CD4-positive, alpha-beta T cell (primary cell): ENCODE results near the gene TIGD1. TPM values are rescaled to one million over a fixed set of nuclear protein-coding genes. Genes with fewer than 3 reads are reported as not detected.

Experiments used
- ATAC-seq: fragments of 200-7000 bp; cut with Tn5 transposase; one replicate; pipeline ENCODE4 v1.10.0; 2022; ENCODE audit warnings: mild to moderate bottlenecking; ENCODE audit not compliant: poor library complexity
- CTCF ChIA-PET: fragments of 350-600 bp; sonication (Branson Sonifier 250); formaldehyde crosslinking; loops from one replicate; lab custom pipeline; 2021; ENCODE audit warnings: antibody characterized with exemption, inconsistent platforms; lab: Charles Lee
- POLR2A ChIA-PET: fragments of 350-600 bp; sonication (Branson Sonifier 250); formaldehyde crosslinking; loops from one replicate; lab custom pipeline; 2021; ENCODE audit warnings: antibody characterized with exemption, inconsistent platforms; lab: Charles Lee
- DNase-seq, 14 experiments: peaks; one replicate each; pipeline ENCODE4 v3.0.0-alpha.2; 2013 to 2020; ENCODE audit warnings: mixed read lengths in 2 of 14
- H3K27ac ChIP-seq, 2 donors: one replicate each; pipeline versions ENCODE4 v1.5.1 to v1.7.0; 2013; ENCODE audit warnings: low read length in 2 of 2, low read depth in 1 of 2, mild to moderate bottlenecking in 1 of 2
- H3K27me3 ChIP-seq, 2 experiments: 1 replicate in 1 of 2; 2 replicates in 1 of 2; pipeline versions ENCODE4 v1.6.1 to v1.7.0; 2013; ENCODE audit warnings: low read length in 2 of 2, control low read depth in 1 of 2, mild to moderate bottlenecking in 1 of 2, moderate library complexity in 1 of 2; ENCODE audit not compliant: insufficient read depth in 2 of 2, control insufficient read depth in 1 of 2
- H3K36me3 ChIP-seq: one replicate; pipeline ENCODE4 v1.6.1; 2013; ENCODE audit warnings: low read length, control low read depth; ENCODE audit not compliant: insufficient read depth
- H3K4me1 ChIP-seq: one replicate; pipeline ENCODE4 v1.6.1; 2013; ENCODE audit warnings: low read length, control low read depth; ENCODE audit not compliant: insufficient read depth
- H3K4me3 ChIP-seq: one replicate; pipeline ENCODE4 v1.5.1; 2013; ENCODE audit warnings: mild to moderate bottlenecking, low read length, moderate library complexity
- H3K9me3 ChIP-seq, 2 experiments: 1 replicate in 1 of 2; 2 replicates in 1 of 2; pipeline versions ENCODE4 v1.6.1 to v1.7.0; 2013; ENCODE audit warnings: low read length in 2 of 2, mild to moderate bottlenecking in 2 of 2, control low read depth in 1 of 2, moderate library complexity in 1 of 2; ENCODE audit not compliant: control insufficient read depth in 1 of 2, insufficient read depth in 1 of 2
- H3K27ac Mint-ChIP-seq: one replicate; pipeline ENCODE4 v1.8.0; 2020; ENCODE audit warnings: mixed read lengths
- H3K27me3 Mint-ChIP-seq: one replicate; pipeline ENCODE4 v1.8.0; 2021; ENCODE audit warnings: mixed read lengths
- H3K36me3 Mint-ChIP-seq: one replicate; pipeline ENCODE4 v1.8.0; 2021; ENCODE audit warnings: low read depth, mixed read lengths
- H3K4me1 Mint-ChIP-seq: one replicate; pipeline ENCODE4 v1.8.0; 2021; ENCODE audit warnings: low read depth, mixed read lengths
- H3K4me3 Mint-ChIP-seq: one replicate; pipeline ENCODE4 v1.8.0; 2020; ENCODE audit warnings: mild to moderate bottlenecking, mixed read lengths
- H3K9me3 Mint-ChIP-seq: one replicate; pipeline ENCODE4 v1.8.0; 2020; ENCODE audit warnings: mixed read lengths
- intact Hi-C, 2 experiments: fragments of 100-400 bp; cut with DNase I in 1 of 2; cut with micrococcal nuclease in 1 of 2; formaldehyde crosslinking; loops; one replicate each; pipeline versions ENCODE4 v1.15.1 to v1.9.0; 2023 to 2025; cut with DNase I, micrococcal nuclease
- total RNA-seq, 174 experiments: library from RNA in 2 of 174; stranded (reverse) in 2 of 174; gene quantifications; one replicate each; pipeline ENCODE4 v1.2.3 and lab custom pipeline; 2021 to 2026
- TF ChIP-seq, protein P1 (sequence below): fragments of 200-600 bp; IDR thresholded peaks from one replicate; pipeline ENCODE4 v1.8.0; 2022; ENCODE audit warnings: antibody characterized with exemption, mild to moderate bottlenecking

TIGD1 gene
- total RNA-seq, 2 experiments from 2014 or later, result 22.1 to 22.2 TPM

- H3K36me3 Mint-ChIP-seq, result no peaks in the 10 kb centered on the region
- peaks cover 27% of the 10 kb centered on the region for H3K27me3 Mint-ChIP-seq
- POLR2A ChIA-PET, result no interaction called here
- Histone ChIP-seq H3K36me3 (no peaks in the 10 kb centered on the region), H3K4me1 (no peaks in the 10 kb centered on the region), H3K27ac (no peak overlapping the region), H3K9me3 (no peaks in the 10 kb centered on the region), H3K27me3 (peaks cover under 1 to 5% of the 10 kb centered on the region in 2 experiments), H3K4me3 (no peak overlapping the region)
- H3K27ac Mint-ChIP-seq, result no peak overlapping the region
- no peak overlapping the region for H3K4me3 Mint-ChIP-seq
- CTCF ChIA-PET, result interaction anchor here (0.7 kb wide), 1 partner anchor 182 kb away, joined by 3 read pairs; no protein-coding TSS in a partner anchor
- intact Hi-C loops, result no loop called here
- no peaks in the 10 kb centered on the region for H3K4me1 Mint-ChIP-seq
- H3K9me3 Mint-ChIP-seq, result no peaks in the 10 kb centered on the region
- DNase-seq (no peak), ATAC-seq (no peak)
- TF ChIP-seq, protein P1, sequence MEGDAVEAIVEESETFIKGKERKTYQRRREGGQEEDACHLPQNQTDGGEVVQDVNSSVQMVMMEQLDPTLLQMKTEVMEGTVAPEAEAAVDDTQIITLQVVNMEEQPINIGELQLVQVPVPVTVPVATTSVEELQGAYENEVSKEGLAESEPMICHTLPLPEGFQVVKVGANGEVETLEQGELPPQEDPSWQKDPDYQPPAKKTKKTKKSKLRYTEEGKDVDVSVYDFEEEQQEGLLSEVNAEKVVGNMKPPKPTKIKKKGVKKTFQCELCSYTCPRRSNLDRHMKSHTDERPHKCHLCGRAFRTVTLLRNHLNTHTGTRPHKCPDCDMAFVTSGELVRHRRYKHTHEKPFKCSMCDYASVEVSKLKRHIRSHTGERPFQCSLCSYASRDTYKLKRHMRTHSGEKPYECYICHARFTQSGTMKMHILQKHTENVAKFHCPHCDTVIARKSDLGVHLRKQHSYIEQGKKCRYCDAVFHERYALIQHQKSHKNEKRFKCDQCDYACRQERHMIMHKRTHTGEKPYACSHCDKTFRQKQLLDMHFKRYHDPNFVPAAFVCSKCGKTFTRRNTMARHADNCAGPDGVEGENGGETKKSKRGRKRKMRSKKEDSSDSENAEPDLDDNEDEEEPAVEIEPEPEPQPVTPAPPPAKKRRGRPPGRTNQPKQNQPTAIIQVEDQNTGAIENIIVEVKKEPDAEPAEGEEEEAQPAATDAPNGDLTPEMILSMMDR, result no peak
Observed at GRCh38 chr2:232515639-232516038, 34.7 kb downstream of the TIGD1 start.

GRCh38 chr2:232513353-232513752, 37.0 kb downstream of the TIGD1 start:
- Mint-ChIP-seq H3K27me3 (peaks cover 26% of the 10 kb centered on the region), H3K36me3 (no peaks in the 10 kb centered on the region), H3K27ac (no peak overlapping the region), H3K9me3 (no peaks in the 10 kb centered on the region), H3K4me1 (no peaks in the 10 kb centered on the region), H3K4me3 (no peak overlapping the region)
- ATAC-seq (no peak), DNase-seq (no peak)
- Histone ChIP-seq H3K27me3 (no peaks in the 10 kb centered on the region), H3K4me3 (no peak overlapping the region), H3K36me3 (no peaks in the 10 kb centered on the region), H3K4me1 (no peaks in the 10 kb centered on the region), H3K9me3 (no peaks in the 10 kb centered on the region), H3K27ac (no peak overlapping the region)
- TF ChIP-seq, protein P1, result no peak
- ChIA-PET POLR2A (no interaction called here), CTCF (no interaction called here)
- intact Hi-C loops, result no loop called here

GRCh38 chr2:232512602-232513001, 37.8 kb downstream of the TIGD1 start:
- POLR2A ChIA-PET, result no interaction called here
- Mint-ChIP-seq H3K9me3 (no peaks in the 10 kb centered on the region), H3K4me1 (no peaks in the 10 kb centered on the region), H3K36me3 (no peaks in the 10 kb centered on the region), H3K4me3 (no peak overlapping the region), H3K27ac (no peak overlapping the region), H3K27me3 (peaks cover 25% of the 10 kb centered on the region)
- TF ChIP-seq, protein P1, result no peak
- Histone ChIP-seq H3K36me3 (no peaks in the 10 kb centered on the region), H3K4me1 (no peaks in the 10 kb centered on the region), H3K9me3 (no peaks in the 10 kb centered on the region), H3K27ac (no peak overlapping the region), H3K27me3 (no peaks in the 10 kb centered on the region), H3K4me3 (no peak overlapping the region)
- ATAC-seq (no peak), DNase-seq (no peak)
- intact Hi-C loops, result no loop called here
- CTCF ChIA-PET, result no interaction called here
